Renal cortex interstitium (tissue), 11 donors: ENCODE data around the gene E4F1. TPM values are rescaled to one million over a fixed set of nuclear protein-coding genes. Genes with fewer than 3 reads are reported as not detected.
A peak's percentile ranks its signal among the peaks of the same experiment; 100 is the strongest.
"Not testable (repeated sequence)": the region's sequence is repeated elsewhere in the genome, so short reads cannot be mapped to it uniquely, and the experiment has no call there.

ENCODE experiments used
- DNase-seq, 11 donors: peaks; one replicate each; pipeline ENCODE4 v3.0.0-alpha.2; 2013; ENCODE audit warnings: low read depth in 9 of 11, low spot score in 4 of 11; ENCODE audit errors: extremely low read depth in 1 of 11
- polyA plus RNA-seq, 3 donors: library from polyadenylated mRNA; unstranded; fragments of 120-200 nt; gene quantifications; one replicate each; pipeline ENCODE4 v1.2.1, GENCODE V29; 2013; ENCODE audit not compliant: insufficient read length in 3 of 3

E4F1 gene
- polyA plus RNA-seq, 3 donors = 13.0 to 24.9 (median 22.5) TPM

- DNase-seq = no peak
Observed at GRCh38 chr16:2256531-2257140, 33.2 kb downstream of the E4F1 start.

GRCh38 chr16:2257726-2258125, 34.3 kb downstream of the E4F1 start:
- no peak for DNase-seq

- DNase-seq = not testable (repeated sequence)
Observed at GRCh38 chr16:2258530-2258929, 35.1 kb downstream of the E4F1 start.

GRCh38 chr16:2260250-2260649, 36.9 kb downstream of the E4F1 start:
- DNase-seq = no peak

- DNase-seq = not testable (repeated sequence)
Observed at GRCh38 chr16:2263026-2263425, 39.6 kb downstream of the E4F1 start.

GRCh38 chr16:2266887-2267286, 43.5 kb downstream of the E4F1 start:
- not testable (repeated sequence) for DNase-seq

GRCh38 chr16:2267505-2267912, 44.1 kb downstream of the E4F1 start:
- peak in 1 of 11 donors; percentile 7 for DNase-seq

GRCh38 chr16:2267913-2268666, 44.7 kb downstream of the E4F1 start, which contains the start of gene RNPS1:
TSS of gene RNPS1 (minus strand) at chr16:2268126. CDS start at chr16:2264643, 3,483 bp downstream.
- DNase-seq = peak; percentile 93 to 99 (median 97)

GRCh38 chr16:2270070-2270462, 46.7 kb downstream of the E4F1 start:
- DNase-seq = no peak

- no peak for DNase-seq
Observed at GRCh38 chr16:2270588-2271470, 47.4 kb downstream of the E4F1 start.

GRCh38 chr16:2271848-2272461, 48.6 kb downstream of the E4F1 start:
- DNase-seq = no peak

GRCh38 chr16:2273484-2273883, 50.1 kb downstream of the E4F1 start:
- no peak for DNase-seq

GRCh38 chr16:2273931-2274330, 50.5 kb downstream of the E4F1 start:
- no peak for DNase-seq

GRCh38 chr16:2275476-2276367, 52.3 kb downstream of the E4F1 start:
- DNase-seq = no peak

- no peak for DNase-seq
Observed at GRCh38 chr16:2276368-2277195, 53.2 kb downstream of the E4F1 start.

GRCh38 chr16:2277466-2278271, 54.3 kb downstream of the E4F1 start:
- no peak for DNase-seq

GRCh38 chr16:2278272-2278608, 54.8 kb downstream of the E4F1 start:
- no peak for DNase-seq
